Adipose tissue (tissue), 3 donors: Measurements from ENCODE around the gene NEDD4L. TPM values are rescaled to one million over a fixed set of nuclear protein-coding genes. Genes with fewer than 3 reads are reported as not detected.
"Not testable (repeated sequence)": the region's sequence is repeated elsewhere in the genome, so short reads cannot be mapped to it uniquely, and the experiment has no call there.

Source experiments
- H3K27ac ChIP-seq: one replicate; pipeline ENCODE4 v1.5.1; 2013; ENCODE audit warnings: low read depth, low read length
- WGBS, 3 donors: extraction: QIAGEN DNeasy Blood & Tissue Kit; methylation state at CpG; one replicate each; pipeline ENCODE4 v1.1.7; 2013; 5-methylcytosine and 5-hydroxymethylcytosine counted together
- polyA plus RNA-seq, 3 donors: library from polyadenylated mRNA; stranded (reverse); fragments of 200-250 nt; gene quantifications; one replicate each; pipeline ENCODE4 v1.2.3, GENCODE V29; 2013
- donor health status: healthy with polysubstance abuse.
- donor health status: Bipolar disorder and iron deficiency.
- donor health status: healthy.

NEDD4L gene
- polyA plus RNA-seq, 3 donors: 12.7 to 77.3 (median 23.7) TPM

GRCh38 chr18:58279504-58280175, 235.6 kb downstream of the NEDD4L start:
- no peak overlapping the region for H3K27ac ChIP-seq

GRCh38 chr18:58280191-58280590, 236.2 kb downstream of the NEDD4L start:
- 84 to 94% (median 86%) methylated on average over 8 of the region's 8 CpGs for WGBS, 3 donors
- no peak overlapping the region for H3K27ac ChIP-seq

More at GRCh38 chr18:58279504-58280175, 235.6 kb downstream of the NEDD4L start:
- 80 to 91% (median 87%) methylated on average over 7 of the region's 7 CpGs for WGBS, 3 donors

GRCh38 chr18:58282872-58283271, 238.8 kb downstream of the NEDD4L start:
- H3K27ac ChIP-seq: not testable (repeated sequence)
- 98 to 99% (median 98%) methylated on average over 10 to 11 of the region's 11 CpGs for WGBS, 3 donors

GRCh38 chr18:58284699-58285448, 240.8 kb downstream of the NEDD4L start:
- WGBS, 3 donors: 71 to 86% (median 80%) methylated on average over 6 of the region's 6 CpGs
- no peak overlapping the region for H3K27ac ChIP-seq

- 40 to 91% (median 90%) methylated on average over 4 of the region's 4 CpGs for WGBS, 3 donors
- H3K27ac ChIP-seq: no peak overlapping the region
Measured at GRCh38 chr18:58285449-58286130, 241.6 kb downstream of the NEDD4L start.

GRCh38 chr18:58286632-58287352, 242.8 kb downstream of the NEDD4L start:
- no peak overlapping the region for H3K27ac ChIP-seq

GRCh38 chr18:58287353-58288274, 243.6 kb downstream of the NEDD4L start:
- H3K27ac ChIP-seq: no peak overlapping the region
- WGBS, 3 donors: 26 to 84% (median 78%) methylated on average over 11 of the region's 11 CpGs

More at GRCh38 chr18:58286632-58287352, 242.8 kb downstream of the NEDD4L start:
- WGBS, 3 donors: 59 to 82% (median 80%) methylated on average over 4 of the region's 4 CpGs

- 85 to 88% (median 85%) methylated on average over 10 of the region's 10 CpGs for WGBS, 3 donors
- H3K27ac ChIP-seq: no peak overlapping the region
Measured at GRCh38 chr18:58288921-58289797, 245.1 kb downstream of the NEDD4L start.

- H3K27ac ChIP-seq: no peak overlapping the region
- WGBS, 3 donors: 27 to 69% (median 67%) methylated on average over 5 of the region's 5 CpGs
Measured at GRCh38 chr18:58290116-58290695, 246.2 kb downstream of the NEDD4L start.

GRCh38 chr18:58291131-58291530, 247.1 kb downstream of the NEDD4L start:
- 97 to 100% (median 99%) methylated on average over 5 of the region's 5 CpGs for WGBS, 3 donors
- no peak overlapping the region for H3K27ac ChIP-seq

- no peak overlapping the region for H3K27ac ChIP-seq
Measured at GRCh38 chr18:58292638-58293037, 248.6 kb downstream of the NEDD4L start.

GRCh38 chr18:58297198-58297597, 253.2 kb downstream of the NEDD4L start:
- WGBS, 3 donors: 82 to 89% (median 83%) methylated on average over 4 of the region's 4 CpGs
- no peak overlapping the region for H3K27ac ChIP-seq

More at GRCh38 chr18:58292638-58293037, 248.6 kb downstream of the NEDD4L start:
- 72 to 79% (median 74%) methylated on average over 2 of the region's 2 CpGs for WGBS, 3 donors

- WGBS, 3 donors: 61 to 77% (median 71%) methylated on average over 5 of the region's 5 CpGs
- H3K27ac ChIP-seq: no peak overlapping the region
Measured at GRCh38 chr18:58298251-58299134, 254.5 kb downstream of the NEDD4L start.

- 71 to 85% (median 77%) methylated on average over 4 of the region's 4 CpGs for WGBS, 3 donors
- H3K27ac ChIP-seq: no peak overlapping the region
Measured at GRCh38 chr18:58299135-58299473, 255.1 kb downstream of the NEDD4L start.

- no peak overlapping the region for H3K27ac ChIP-seq
Measured at GRCh38 chr18:58299936-58300335, 255.9 kb downstream of the NEDD4L start.

More at GRCh38 chr18:58299936-58300335, 255.9 kb downstream of the NEDD4L start:
- 55 to 57% (median 56%) methylated on average over 1 of the region's 1 CpG for WGBS, 3 donors
